CD4-positive, alpha-beta memory T cell (primary cell): ENCODE results near the gene CPNE4. TPM values are rescaled to one million over a fixed set of nuclear protein-coding genes. Genes with fewer than 3 reads are reported as not detected.

Source experiments
- CTCF ChIA-PET: fragments of 350-600 bp; sonication (Branson Sonifier 250); formaldehyde crosslinking; loops from one replicate; lab custom pipeline; 2021; ENCODE audit warnings: inconsistent platforms; ENCODE audit not compliant: partially characterized antibody; lab: Charles Lee
- POLR2A ChIA-PET: fragments of 350-600 bp; sonication (Branson Sonifier 250); formaldehyde crosslinking; loops from one replicate; lab custom pipeline; 2021; ENCODE audit not compliant: partially characterized antibody; lab: Charles Lee
- DNase-seq, 5 donors: peaks; one replicate each; pipeline versions ENCODE4 v3.0.0 to v3.0.0-alpha.2; 2020 to 2022; ENCODE audit warnings: mixed read lengths in 1 of 5
- H3K27ac ChIP-seq: one replicate; pipeline ENCODE4 v1.7.0; 2013; ENCODE audit warnings: low read depth, low read length
- H3K27me3 ChIP-seq: 2 replicates; pipeline ENCODE4 v1.7.0; 2013; ENCODE audit warnings: mild to moderate bottlenecking, low read length, moderate library complexity; ENCODE audit not compliant: insufficient read depth
- H3K36me3 ChIP-seq: 2 replicates; pipeline ENCODE4 v1.7.0; 2013; ENCODE audit warnings: mild to moderate bottlenecking, low read length, moderate library complexity; ENCODE audit not compliant: insufficient read depth
- H3K4me1 ChIP-seq: 2 replicates; pipeline ENCODE4 v1.7.0; 2013; ENCODE audit warnings: mild to moderate bottlenecking, low read length, moderate library complexity; ENCODE audit not compliant: insufficient read depth
- H3K4me3 ChIP-seq, 2 donors: one replicate each; pipeline ENCODE4 v1.7.0; 2013; ENCODE audit warnings: low read length in 2 of 2, mild to moderate bottlenecking in 1 of 2
- H3K9me3 ChIP-seq, 2 donors: one replicate each; pipeline ENCODE4 v1.7.0; 2013; ENCODE audit warnings: low read length in 2 of 2, control low read depth in 1 of 2; ENCODE audit not compliant: control insufficient read depth in 1 of 2
- H3K27ac Mint-ChIP-seq, 7 donors: one replicate each; pipeline ENCODE4 v1.8.0; 2020 to 2021; ENCODE audit warnings: mixed read lengths in 7 of 7, mild to moderate bottlenecking in 6 of 7, inconsistent platforms in 3 of 7, moderate library complexity in 3 of 7
- H3K27me3 Mint-ChIP-seq, 2 donors: one replicate each; pipeline ENCODE4 v1.8.0; 2020 to 2021; ENCODE audit warnings: mixed read lengths in 2 of 2
- H3K36me3 Mint-ChIP-seq, 2 donors: one replicate each; pipeline ENCODE4 v1.8.0; 2020 to 2021; ENCODE audit warnings: mixed read lengths in 2 of 2, inconsistent platforms in 1 of 2, mild to moderate bottlenecking in 1 of 2
- H3K4me1 Mint-ChIP-seq, 4 donors: one replicate each; pipeline ENCODE4 v1.8.0; 2020 to 2021; ENCODE audit warnings: mixed read lengths in 4 of 4, mild to moderate bottlenecking in 1 of 4
- H3K4me3 Mint-ChIP-seq, 8 donors: one replicate each; pipeline ENCODE4 v1.8.0; 2020 to 2021; ENCODE audit warnings: mixed read lengths in 8 of 8, mild to moderate bottlenecking in 7 of 8, moderate library complexity in 6 of 8, inconsistent platforms in 3 of 8
- H3K9me3 Mint-ChIP-seq, 8 donors: one replicate each; pipeline ENCODE4 v1.8.0; 2020 to 2021; ENCODE audit warnings: mixed read lengths in 8 of 8, mild to moderate bottlenecking in 5 of 8, inconsistent platforms in 3 of 8, moderate library complexity in 1 of 8
- intact Hi-C: fragments of 100-400 bp; cut with micrococcal nuclease; formaldehyde crosslinking; loops from one replicate; pipeline ENCODE4 v1.15.1; 2023
- polyA plus RNA-seq, 2 donors: library from polyadenylated mRNA; unstranded; fragments of 300-500 nt; fragmentation: Illumina TruSeq; gene quantifications; one replicate each; pipeline ENCODE4 v1.2.3, GENCODE V29; 2021
- total RNA-seq, 2 experiments: library from RNA; stranded (reverse); gene quantifications; one replicate each; pipeline ENCODE4 v1.2.3, GENCODE V29; 2021

The CPNE4 gene
- total and polyA plus RNA-seq, 4 experiments from 2014 or later = not detected

- Histone ChIP-seq H3K36me3 (no peaks in the 10 kb centered on the region), H3K27ac (no peak overlapping the region), H3K27me3 (no peaks in the 10 kb centered on the region), H3K4me3 (no peak overlapping the region), H3K4me1 (no peaks in the 10 kb centered on the region), H3K9me3 (no peaks in the 10 kb centered on the region)
- DNase-seq = no peak
- Mint-ChIP-seq H3K27me3 (peaks cover 0 to 1% of the 10 kb centered on the region in 2 donors), H3K36me3 (no peaks in the 10 kb centered on the region), H3K9me3 (peaks cover 0 to 20% (median 10%) of the 10 kb centered on the region in 8 donors), H3K4me1 (no peaks in the 10 kb centered on the region), H3K4me3 (no peak overlapping the region), H3K27ac (no peak overlapping the region)
- POLR2A ChIA-PET = no interaction called here
- CTCF ChIA-PET = no interaction called here
- intact Hi-C loops = no loop called here
These were observed 71.8 kb downstream of the CPNE4 start for GRCh38 chr3:131962982-131963381.

DNA sequence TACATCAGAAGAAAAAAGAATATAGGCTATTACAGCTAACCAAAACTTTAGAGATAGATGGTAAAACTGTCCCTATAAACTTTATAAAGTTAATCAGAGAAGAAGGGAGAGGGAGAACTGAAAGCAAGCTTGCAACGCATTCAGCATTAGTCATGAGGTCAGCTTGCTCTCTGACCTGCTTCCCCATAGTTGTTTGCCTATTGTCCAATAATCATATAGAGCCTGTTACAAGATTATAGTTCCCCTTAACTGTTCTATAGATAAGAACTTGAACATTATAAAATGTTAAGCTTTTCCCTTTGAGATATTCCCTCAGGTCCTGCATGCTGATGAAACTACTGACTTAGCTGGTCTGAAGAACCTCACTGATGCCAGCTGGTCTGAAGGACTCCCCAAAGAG, 74.5 kb downstream of the CPNE4 start:
- Histone ChIP-seq H3K27ac (no peak overlapping the region), H3K27me3 (no peaks in the 10 kb centered on the region), H3K4me3 (no peak overlapping the region), H3K36me3 (no peaks in the 10 kb centered on the region), H3K4me1 (no peaks in the 10 kb centered on the region), H3K9me3 (no peaks in the 10 kb centered on the region)
- intact Hi-C loops = no loop called here
- no peaks in the 10 kb centered on the region for H3K4me1 Mint-ChIP-seq
- H3K36me3 Mint-ChIP-seq = no peaks in the 10 kb centered on the region
- DNase-seq = no peak
- ChIA-PET CTCF (no interaction called here), POLR2A (no interaction called here)
- no peak overlapping the region for H3K27ac Mint-ChIP-seq
- H3K27me3 Mint-ChIP-seq = peaks cover 0 to 1% of the 10 kb centered on the region in 2 donors
- peaks cover 0 to 12% (median 3%) of the 10 kb centered on the region in 8 donors for H3K9me3 Mint-ChIP-seq
- H3K4me3 Mint-ChIP-seq = no peak overlapping the region

DNA sequence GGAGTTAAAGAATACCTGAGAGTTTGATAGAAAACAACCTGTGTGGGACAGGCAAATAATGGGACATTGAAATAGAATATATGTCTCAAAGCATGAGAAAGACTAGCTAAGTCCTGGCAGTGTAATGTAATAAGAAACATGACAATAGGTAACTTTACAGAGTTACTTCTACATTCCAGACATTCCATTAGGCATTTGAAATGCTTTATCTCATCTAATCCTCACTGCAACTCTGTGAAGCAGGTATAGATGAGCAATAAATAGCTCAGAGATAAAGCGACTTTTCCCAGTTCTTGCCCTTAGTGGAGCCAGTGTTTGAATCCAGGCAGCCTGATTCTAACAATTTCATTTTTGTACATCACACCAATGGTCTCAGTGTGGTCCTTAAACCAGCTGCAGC, 76.8 kb downstream of the CPNE4 start:
- no peak overlapping the region for H3K27ac Mint-ChIP-seq
- ChIA-PET POLR2A (no interaction called here), CTCF (interaction anchor here (1.1 kb wide), 1 partner anchor 10 kb away, joined by 3 read pairs; no protein-coding TSS in a partner anchor)
- H3K9me3 ChIP-seq = no peaks in the 10 kb centered on the region
- intact Hi-C loops = no loop called here
- no peak overlapping the region for H3K27ac ChIP-seq
- no peaks in the 10 kb centered on the region for H3K27me3 ChIP-seq
- H3K4me3 ChIP-seq = no peak overlapping the region
- H3K4me1 ChIP-seq = no peaks in the 10 kb centered on the region
- no peaks in the 10 kb centered on the region for H3K4me1 Mint-ChIP-seq
- H3K36me3 ChIP-seq = no peaks in the 10 kb centered on the region
- peaks cover 0 to 1% of the 10 kb centered on the region in 2 donors for H3K27me3 Mint-ChIP-seq
- no peaks in the 10 kb centered on the region for H3K36me3 Mint-ChIP-seq
- peaks cover 0 to 8% (median 0%) of the 10 kb centered on the region in 8 donors for H3K9me3 Mint-ChIP-seq
- DNase-seq = no peak
- no peak overlapping the region for H3K4me3 Mint-ChIP-seq

DNA sequence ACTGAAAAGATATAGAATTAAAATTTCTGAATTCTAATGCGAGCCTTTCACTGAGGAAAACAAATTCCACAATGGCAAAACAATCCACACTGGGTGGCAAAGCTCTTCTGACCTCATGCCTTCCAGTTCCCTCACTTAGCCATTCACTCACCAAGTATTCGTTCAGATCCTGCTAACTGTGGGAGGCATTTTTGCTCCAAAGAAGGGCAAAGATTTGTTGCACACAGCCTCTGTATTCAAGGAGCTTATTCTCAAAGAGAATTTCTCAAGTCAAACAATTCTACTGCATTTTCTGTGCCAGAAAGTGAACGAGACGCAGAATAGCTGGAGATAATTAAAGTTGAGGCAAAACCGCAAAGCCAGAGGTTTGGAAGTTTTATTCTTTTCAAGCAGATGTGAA, 77.3 kb downstream of the CPNE4 start:
- no peaks in the 10 kb centered on the region for H3K27me3 ChIP-seq
- H3K27me3 Mint-ChIP-seq = peaks cover 0 to 1% of the 10 kb centered on the region in 2 donors
- intact Hi-C loops = no loop called here
- CTCF ChIA-PET = interaction anchor here (1.1 kb wide), 1 partner anchor 10 kb away, joined by 3 read pairs; no protein-coding TSS in a partner anchor
- H3K36me3 Mint-ChIP-seq = no peaks in the 10 kb centered on the region
- H3K4me1 Mint-ChIP-seq = no peaks in the 10 kb centered on the region
- no peak overlapping the region for H3K27ac Mint-ChIP-seq
- no peak for DNase-seq
- POLR2A ChIA-PET = no interaction called here
- no peaks in the 10 kb centered on the region for H3K4me1 ChIP-seq
- H3K4me3 Mint-ChIP-seq = no peak overlapping the region
- no peak overlapping the region for H3K4me3 ChIP-seq
- H3K36me3 ChIP-seq = no peaks in the 10 kb centered on the region
- no peak overlapping the region for H3K27ac ChIP-seq
- H3K9me3 Mint-ChIP-seq = peaks cover 0 to 8% (median 0%) of the 10 kb centered on the region in 8 donors
- no peaks in the 10 kb centered on the region for H3K9me3 ChIP-seq

GRCh38 chr3:131948806-131949205, 86.0 kb downstream of the CPNE4 start:
- H3K36me3 ChIP-seq = no peaks in the 10 kb centered on the region
- Mint-ChIP-seq H3K4me3 (no peak overlapping the region), H3K36me3 (no peaks in the 10 kb centered on the region), H3K27me3 (no peaks in the 10 kb centered on the region), H3K9me3 (peaks cover 0 to 3% (median 2%) of the 10 kb centered on the region in 8 donors), H3K27ac (no peak overlapping the region), H3K4me1 (peaks cover 0 to 6% (median 5%) of the 10 kb centered on the region in 4 donors)
- H3K9me3 ChIP-seq = no peaks in the 10 kb centered on the region
- H3K27me3 ChIP-seq = no peaks in the 10 kb centered on the region
- H3K4me3 ChIP-seq = no peak overlapping the region
- H3K4me1 ChIP-seq = no peaks in the 10 kb centered on the region
- ChIA-PET CTCF (no interaction called here), POLR2A (no interaction called here)
- intact Hi-C loops = no loop called here
- H3K27ac ChIP-seq = no peak overlapping the region
- no peak for DNase-seq

GRCh38 chr3:131944676-131945075, 90.1 kb downstream of the CPNE4 start:
- intact Hi-C loops = no loop called here
- ChIA-PET POLR2A (no interaction called here), CTCF (no interaction called here)
- Histone ChIP-seq H3K27ac (no peak overlapping the region), H3K4me3 (no peak overlapping the region), H3K36me3 (no peaks in the 10 kb centered on the region), H3K4me1 (no peaks in the 10 kb centered on the region), H3K9me3 (no peaks in the 10 kb centered on the region), H3K27me3 (no peaks in the 10 kb centered on the region)
- Mint-ChIP-seq H3K27me3 (no peaks in the 10 kb centered on the region), H3K36me3 (no peaks in the 10 kb centered on the region), H3K9me3 (peaks cover 0 to 3% (median 0%) of the 10 kb centered on the region in 8 donors), H3K27ac (no peak overlapping the region), H3K4me1 (peaks cover 0 to 8% (median 6%) of the 10 kb centered on the region in 4 donors), H3K4me3 (no peak overlapping the region)
- no peak for DNase-seq

DNA sequence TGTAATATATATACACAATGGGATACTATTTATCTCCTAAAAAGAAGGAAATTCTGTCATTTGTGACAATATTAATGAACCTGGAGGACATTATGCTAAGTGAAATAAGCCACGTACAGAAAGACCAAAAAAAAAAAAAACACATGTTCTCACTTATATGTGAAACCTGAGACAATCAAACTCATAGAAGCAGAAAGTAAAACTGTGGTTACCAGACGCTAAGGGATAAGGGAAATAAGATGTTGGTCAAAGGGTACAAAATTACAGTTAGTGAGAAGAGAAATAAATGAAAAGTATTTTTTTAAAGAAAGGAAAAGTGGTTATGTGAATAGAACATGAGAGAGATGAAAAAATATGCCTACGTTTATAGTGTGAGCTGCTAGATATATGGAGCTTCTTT, 101.1 kb downstream of the CPNE4 start:
- POLR2A ChIA-PET = no interaction called here
- no peak for DNase-seq
- CTCF ChIA-PET = interaction anchor here (0.7 kb wide), 1 partner anchor 153 kb away, joined by 4 read pairs; no protein-coding TSS in a partner anchor
- H3K36me3 ChIP-seq = no peaks in the 10 kb centered on the region
- peaks cover 0 to 1% of the 10 kb centered on the region in 2 donors for H3K27me3 Mint-ChIP-seq
- H3K4me1 ChIP-seq = no peaks in the 10 kb centered on the region
- H3K9me3 ChIP-seq = no peaks in the 10 kb centered on the region
- no peaks in the 10 kb centered on the region for H3K27me3 ChIP-seq
- no peak overlapping the region for H3K27ac Mint-ChIP-seq
- no peaks in the 10 kb centered on the region for H3K36me3 Mint-ChIP-seq
- no peak overlapping the region for H3K27ac ChIP-seq
- no peak overlapping the region for H3K4me3 ChIP-seq
- no peak overlapping the region for H3K4me3 Mint-ChIP-seq
- no peaks in the 10 kb centered on the region for H3K4me1 Mint-ChIP-seq
- peaks cover 0 to 4% (median 0%) of the 10 kb centered on the region in 8 donors for H3K9me3 Mint-ChIP-seq
- intact Hi-C loops = no loop called here
